Measurements from ENCODE around the gene B4GALNT3.

Gene B4GALNT3

DNA sequence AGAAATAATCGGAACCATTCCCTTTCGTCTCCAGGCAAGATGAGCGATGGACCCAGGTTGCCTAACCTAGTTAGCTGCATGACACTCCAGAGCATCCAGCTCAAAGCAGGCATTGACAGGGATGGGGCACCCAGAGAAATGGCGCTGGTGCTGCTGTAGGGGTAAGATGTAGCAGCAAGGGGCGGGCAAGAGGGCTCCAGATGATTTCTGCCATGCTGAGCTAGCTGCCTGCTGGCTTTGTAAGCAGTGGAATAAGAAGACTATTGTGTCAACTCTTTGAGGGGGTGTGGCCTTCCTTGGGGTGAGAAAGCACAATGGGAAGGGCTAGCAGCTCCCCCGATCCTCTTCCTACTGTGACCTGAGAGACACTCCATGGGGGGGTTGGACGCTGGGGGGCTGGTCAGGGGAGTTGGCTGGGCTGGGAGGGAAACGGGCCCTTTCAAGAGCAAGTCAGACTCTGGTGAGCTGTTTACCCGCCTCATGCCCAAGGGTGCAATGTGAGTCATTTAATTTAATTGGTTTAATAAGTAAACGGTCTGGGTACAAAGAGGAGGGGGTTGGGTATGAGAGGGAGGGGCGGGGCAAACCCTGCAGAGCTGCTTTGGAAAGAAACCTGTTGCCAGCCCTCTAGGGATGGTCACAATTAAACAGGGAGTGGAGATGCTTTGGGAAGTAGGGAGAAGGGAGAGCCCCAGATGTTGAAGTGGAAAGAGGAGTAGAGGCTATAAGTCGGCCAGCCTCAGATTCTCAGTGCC is 50.5 kb downstream of the B4GALNT3 start:
- peak overlapping the region in 9 of 11 experiments; percentile 33 to 64 (median 57); a peak in 16 of 22 replicates for H3K4me2 ChIP-seq

DNA sequence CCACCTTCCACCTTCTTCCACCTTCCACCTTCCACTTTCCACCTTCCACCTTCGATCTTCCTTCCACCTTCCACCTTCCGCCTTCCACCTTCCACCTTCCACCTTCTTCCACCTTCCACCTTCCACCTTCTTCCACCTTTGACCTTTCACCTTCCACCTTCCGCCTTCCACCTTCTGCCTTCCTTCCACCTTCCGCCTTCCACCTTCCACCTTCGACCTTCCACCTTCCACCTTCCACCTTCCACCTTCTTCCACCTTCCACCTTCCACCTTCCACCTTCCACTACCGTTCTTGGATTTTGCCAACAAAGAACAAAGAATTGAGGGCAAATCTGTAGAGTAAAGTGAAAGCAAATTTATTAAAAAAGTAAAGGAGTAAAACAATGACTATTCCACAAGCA is 53.2 kb downstream of the B4GALNT3 start:
- no peak overlapping the region for H3K4me3 ChIP-seq
- no peak overlapping the region for H3K4me2 ChIP-seq
- no peaks in the 10 kb centered on the region for H4K20me1 ChIP-seq
- H3K9ac ChIP-seq: no peak overlapping the region
- H3K4me1 ChIP-seq: peaks cover 11 to 17% (median 16%) of the 10 kb centered on the region in 10 experiments; a peak in 19 of 20 replicates
- no peak for TF ChIP-seq Cebpa-rat (IDR thresholded peaks at IDR 0.05)
- no peaks in the 10 kb centered on the region for H3K36me3 ChIP-seq
- H3K27me3 ChIP-seq: no peaks in the 10 kb centered on the region
- no peak overlapping the region for H3K27ac ChIP-seq
- peaks cover 0 to 6% (median 0%) of the 10 kb centered on the region in 11 experiments; a peak in 1 of 22 replicates for H3K9me3 ChIP-seq (replicated peaks in 1 of 11)

More for the DNA sequence above, 50.5 kb downstream of the B4GALNT3 start:
- Histone ChIP-seq H4K20me1 (no peaks in the 10 kb centered on the region), H3K27me3 (no peaks in the 10 kb centered on the region), H3K9ac (no peak overlapping the region), H3K27ac (no peak overlapping the region), H3K9me3 (replicated peaks in 1 of 11) (peaks cover 0 to 6% (median 0%) of the 10 kb centered on the region in 11 experiments; a peak in 1 of 22 replicates), H3K4me3 (no peak overlapping the region), H3K4me1 (peaks cover 11 to 17% (median 16%) of the 10 kb centered on the region in 10 experiments; a peak in 19 of 20 replicates), H3K36me3 (no peaks in the 10 kb centered on the region)
- TF ChIP-seq Cebpa-rat (IDR thresholded peaks at IDR 0.05): no peak

DNA sequence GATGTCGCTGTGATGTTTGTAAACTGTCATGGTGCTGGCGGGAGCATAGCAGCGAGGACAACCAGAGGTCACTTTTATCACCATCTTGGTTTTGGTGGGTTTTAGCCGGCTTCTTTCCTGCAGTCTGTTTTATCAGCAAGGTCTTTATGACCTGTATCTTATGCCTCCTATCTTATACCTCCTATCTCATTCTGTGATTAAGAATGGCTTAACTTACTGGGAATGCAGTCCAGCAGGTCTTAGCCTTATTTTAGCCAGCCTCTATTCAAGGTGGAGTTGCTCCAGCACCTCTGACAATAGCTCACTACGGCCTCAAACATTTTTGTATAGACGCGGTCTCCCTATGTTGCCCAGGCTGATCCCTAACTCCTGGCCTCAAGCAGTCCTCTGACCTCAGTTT is 53.7 kb downstream of the B4GALNT3 start:
- H3K27me3 ChIP-seq: no peaks in the 10 kb centered on the region
- no peak for TF ChIP-seq Cebpa-rat (IDR thresholded peaks at IDR 0.05)
- peaks cover 11 to 17% (median 16%) of the 10 kb centered on the region in 10 experiments; a peak in 19 of 20 replicates for H3K4me1 ChIP-seq
- H4K20me1 ChIP-seq: no peaks in the 10 kb centered on the region
- H3K4me2 ChIP-seq: no peak overlapping the region
- H3K27ac ChIP-seq: no peak overlapping the region
- peaks cover 0 to 6% (median 0%) of the 10 kb centered on the region in 11 experiments; a peak in 1 of 22 replicates for H3K9me3 ChIP-seq (replicated peaks in 1 of 11)
- H3K4me3 ChIP-seq: no peak overlapping the region
- H3K36me3 ChIP-seq: no peaks in the 10 kb centered on the region
- no peak overlapping the region for H3K9ac ChIP-seq

GRCh38 chr12:517538-517937 is 57.8 kb downstream of the B4GALNT3 start:
- no peak overlapping the region for H3K4me3 ChIP-seq
- H3K27me3 ChIP-seq: no peaks in the 10 kb centered on the region
- TF ChIP-seq Cebpa-rat (IDR thresholded peaks at IDR 0.05): no peak
- H3K36me3 ChIP-seq: no peaks in the 10 kb centered on the region
- H3K9me3 ChIP-seq (replicated peaks in 1 of 11): peaks cover 0 to 6% (median 0%) of the 10 kb centered on the region in 11 experiments; a peak in 1 of 22 replicates
- H3K9ac ChIP-seq: no peak overlapping the region
- peaks cover 0 to 9% (median 0%) of the 10 kb centered on the region in 10 experiments; a peak in 2 of 20 replicates for H3K4me1 ChIP-seq
- no peak overlapping the region for H3K27ac ChIP-seq
- H3K4me2 ChIP-seq: no peak overlapping the region
- H4K20me1 ChIP-seq: no peaks in the 10 kb centered on the region

DNA sequence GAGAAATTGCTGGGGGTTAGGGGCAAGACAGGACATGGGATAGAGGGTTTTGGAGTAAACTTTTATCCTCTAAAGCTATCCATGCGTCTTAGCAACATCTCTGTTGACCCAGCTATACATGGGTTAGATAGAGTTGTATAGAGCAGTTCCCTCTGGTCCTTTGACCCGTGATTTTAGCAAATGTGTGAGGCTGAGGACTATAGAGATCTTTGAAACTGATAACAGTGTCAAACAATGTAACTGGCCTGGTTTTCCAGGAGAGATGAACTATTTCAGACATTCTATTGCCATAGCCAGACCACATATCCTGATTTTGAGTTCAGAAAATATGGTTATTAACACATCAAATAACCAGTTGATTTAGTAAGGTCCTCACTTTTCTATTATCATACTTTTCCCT is 60.4 kb downstream of the B4GALNT3 start:
- Histone ChIP-seq H3K9ac (no peak overlapping the region), H3K9me3 (replicated peaks in 1 of 11) (no peaks in the 10 kb centered on the region), H3K4me3 (no peak overlapping the region), H3K27me3 (no peaks in the 10 kb centered on the region), H4K20me1 (no peaks in the 10 kb centered on the region), H3K36me3 (no peaks in the 10 kb centered on the region), H3K27ac (no peak overlapping the region), H3K4me1 (peaks cover 0 to 14% (median 1%) of the 10 kb centered on the region in 10 experiments; a peak in 11 of 20 replicates), H3K4me2 (no peak overlapping the region)
- TF ChIP-seq Cebpa-rat (IDR thresholded peaks at IDR 0.05): no peak

GRCh38 chr12:522692-523378 is 63.1 kb downstream of the B4GALNT3 start:
- no peaks in the 10 kb centered on the region for H3K36me3 ChIP-seq

GRCh38 chr12:524167-524951 is 64.6 kb downstream of the B4GALNT3 start:
- Histone ChIP-seq H3K36me3 (peaks cover 0 to 3% (median 0%) of the 10 kb centered on the region in 11 experiments; a peak in 1 of 22 replicates), H3K27ac (peak overlapping the region in 5 of 11 experiments; percentile 9 to 88 (median 79); a peak in 7 of 22 replicates), H3K4me1 (peaks cover 22 to 40% (median 27%) of the 10 kb centered on the region in 10 experiments)

More at GRCh38 chr12:522692-523378, 63.1 kb downstream of the B4GALNT3 start:
- H3K4me3 ChIP-seq: no peak overlapping the region
- H3K4me1 ChIP-seq: peaks cover 22 to 40% (median 27%) of the 10 kb centered on the region in 10 experiments
- H4K20me1 ChIP-seq: no peaks in the 10 kb centered on the region
- H3K9me3 ChIP-seq (replicated peaks in 1 of 11): no peaks in the 10 kb centered on the region
- H3K4me2 ChIP-seq: no peak overlapping the region
- TF ChIP-seq Cebpa-rat (IDR thresholded peaks at IDR 0.05): no peak
- H3K9ac ChIP-seq: no peak overlapping the region
- H3K27me3 ChIP-seq: no peaks in the 10 kb centered on the region
- H3K27ac ChIP-seq: 0 out of 22 replicates have a peak overlapping the region, but pooled peaks of 1 of the 11 experiments have one; percentile 17

GRCh38 chr12:526089-526488 is 66.3 kb downstream of the B4GALNT3 start:
- H3K27me3 ChIP-seq: no peaks in the 10 kb centered on the region
- peak in 9 of 11 experiments; percentile 18 to 91 (median 76); a peak in 14 of 22 replicates for TF ChIP-seq Cebpa-rat (IDR thresholded peaks at IDR 0.05)

More at GRCh38 chr12:524167-524951, 64.6 kb downstream of the B4GALNT3 start:
- no peak overlapping the region for H3K4me2 ChIP-seq
- TF ChIP-seq Cebpa-rat (IDR thresholded peaks at IDR 0.05): no peak
- no peaks in the 10 kb centered on the region for H3K27me3 ChIP-seq
- H3K9me3 ChIP-seq (replicated peaks in 1 of 11): peaks cover 6 to 12% (median 10%) of the 10 kb centered on the region in 11 experiments
- no peak overlapping the region for H3K9ac ChIP-seq
- H3K4me3 ChIP-seq: no peak overlapping the region
- H4K20me1 ChIP-seq: no peaks in the 10 kb centered on the region

More at GRCh38 chr12:526089-526488, 66.3 kb downstream of the B4GALNT3 start:
- Histone ChIP-seq H3K4me2 (peak overlapping the region; percentile 61 to 90 (median 82)), H3K9ac (peak overlapping the region in 8 of 11 experiments; percentile 38 to 72 (median 56); a peak in 14 of 22 replicates), H3K4me3 (peak overlapping the region in 1 of 10 experiments; percentile 48; a peak in 5 of 20 replicates), H3K9me3 (replicated peaks in 1 of 11) (peaks cover 20 to 27% (median 26%) of the 10 kb centered on the region in 11 experiments), H4K20me1 (no peaks in the 10 kb centered on the region), H3K27ac (peak overlapping the region in 9 of 11 experiments; percentile 33 to 88 (median 79); a peak in 18 of 22 replicates), H3K4me1 (peaks cover 22 to 40% (median 27%) of the 10 kb centered on the region in 10 experiments), H3K36me3 (peaks cover 0 to 4% (median 0%) of the 10 kb centered on the region in 11 experiments; a peak in 2 of 22 replicates)
